K562 (cell line): Measurements from ENCODE around the gene HNRNPK. TPM values are rescaled to one million over a fixed set of nuclear protein-coding genes. Genes with fewer than 3 reads are reported as not detected.
A peak's percentile ranks its signal among the peaks of the same experiment; 100 is the strongest.

Source experiments
- BRD9 ChIP-seq: fragments of 450-650 bp; IDR thresholded peaks from 2 replicates; pipeline ENCODE4 v1.6.1; 2018; ENCODE audit warnings: low read depth; ENCODE audit not compliant: partially characterized antibody
- CCNT2 ChIP-seq: IDR thresholded peaks from 2 replicates; pipeline ENCODE4 v1.6.1; 2011; ENCODE audit warnings: borderline replicate concordance, low read depth, mild to moderate bottlenecking, moderate library complexity, mixed read lengths, low read length; ENCODE audit not compliant: insufficient read length; ENCODE audit errors: extremely low read depth
- CLOCK ChIP-seq: fragments of 250-450 bp; sonication (Bioruptor Pico); IDR thresholded peaks from 2 replicates; pipeline ENCODE4 v1.4.0; 2020; ENCODE audit warnings: mild to moderate bottlenecking, moderate library complexity, borderline replicate concordance
- DPF2 ChIP-seq: fragments of 450-650 bp; IDR thresholded peaks from 2 replicates; pipeline ENCODE4 v1.6.1; 2016
- E2F4 ChIP-seq: sonication (generic); formaldehyde crosslinking; IDR thresholded peaks from 2 replicates; pipeline ENCODE4 v1.8.0; 2022; ENCODE audit warnings: mild to moderate bottlenecking, low read depth, missing genetic modification reagents
- GABPB2 ChIP-seq: fragments of 250-450 bp; sonication (Bioruptor Pico); conservative IDR thresholded peaks from 2 replicates; pipeline ENCODE4 v1.5.1; 2021; ENCODE audit warnings: mild to moderate bottlenecking
- HBP1 ChIP-seq: fragments of 450-650 bp; formaldehyde crosslinking; IDR thresholded peaks from 2 replicates; pipeline ENCODE4 v1.4.0; 2022; ENCODE audit warnings: missing genetic modification characterization
- JUN ChIP-seq, 2 experiments: sonication (generic) in 1 of 2; formaldehyde crosslinking in 1 of 2; IDR thresholded peaks; 2 replicates each; pipeline versions ENCODE4 v1.6.1 to v1.8.0; 2012 to 2022; ENCODE audit warnings: borderline replicate concordance in 2 of 2, mild to moderate bottlenecking in 2 of 2, improper control_type of control experiment in 1 of 2, low read depth in 1 of 2, low read length in 1 of 2, missing genetic modification reagents in 1 of 2
- NEUROD1 ChIP-seq: fragments of 150-350 bp; IDR thresholded peaks from 2 replicates; pipeline ENCODE4 v1.6.1; 2014; ENCODE audit warnings: borderline replicate concordance, low read length, low read depth; ENCODE audit not compliant: partially characterized antibody
- RNF219 ChIP-seq: fragments of 250-450 bp; sonication (Bioruptor Pico); IDR thresholded peaks from 2 replicates; pipeline ENCODE4 v1.5.0; 2022; ENCODE audit warnings: mild to moderate bottlenecking
- ZC3H8 ChIP-seq: fragments of 450-650 bp; IDR thresholded peaks from 2 replicates; pipeline ENCODE4 v1.6.1; 2017
- ZFP30 ChIP-seq: fragments of 250-450 bp; sonication (Bioruptor Pico); IDR thresholded peaks from 2 replicates; pipeline ENCODE4 v1.8.0; 2022; ENCODE audit warnings: moderate library complexity, mild to moderate bottlenecking, inconsistent platforms, borderline replicate concordance
- ZNF12 ChIP-seq: sonication (generic); formaldehyde crosslinking; IDR thresholded peaks from 2 replicates; pipeline ENCODE4 v1.4.0; 2020; ENCODE audit warnings: mild to moderate bottlenecking, missing genetic modification reagents
- ZNF224 ChIP-seq: sonication (generic); formaldehyde crosslinking; IDR thresholded peaks from 2 replicates; pipeline ENCODE4 v1.8.0; 2022; ENCODE audit warnings: mild to moderate bottlenecking, missing genetic modification reagents
- ZNF347 ChIP-seq: fragments of 450-650 bp; formaldehyde crosslinking; IDR thresholded peaks from 2 replicates; pipeline ENCODE4 v1.4.0; 2020; ENCODE audit warnings: low read depth, mild to moderate bottlenecking, moderate library complexity
- ZNF77 ChIP-seq: fragments of 250-450 bp; sonication (Bioruptor Pico); IDR thresholded peaks from 2 replicates; pipeline ENCODE4 v1.5.0; 2020
- polyA plus RNA-seq, 8 experiments: library from polyadenylated mRNA; depleted of rRNA in 4 of 8; stranded (reverse) in 5 of 8; unstranded in 3 of 8; fragments of >200 nt; fragmentation: Nextera tagmentation in 2 of 8; fragmentation: Illumina TruSeq in 1 of 8; extraction: Ambion mirVana in 2 of 8; extraction: Trizol in 1 of 8; gene quantifications; 2 replicates each; pipeline versions ENCODE4 v1.2.1 to v1.2.3, GENCODE V29; 2011 to 2014; ENCODE audit warnings: inconsistent platforms in 1 of 8, missing spikeins in 1 of 8
- total RNA-seq, 7 experiments: library from RNA; depleted of rRNA in 6 of 7; stranded (reverse); fragments of >200 nt in 6 of 7; fragmentation: Illumina TruSeq in 2 of 7; extraction: Trizol in 2 of 7; gene quantifications; 2 replicates each; pipeline versions ENCODE4 v1.2.1 to v1.2.3, GENCODE V29; 2011 to 2021; ENCODE audit warnings: low replicate concordance in 1 of 7
- TF ChIP-seq, protein P1 (sequence below): fragments of 200-800 bp; sonication (Bioruptor generic); IDR thresholded peaks from 2 replicates; pipeline ENCODE4 v1.6.1; 2017; ENCODE audit warnings: missing genetic modification characterization, missing compliant biosample characterization

The HNRNPK gene
- total and polyA plus RNA-seq, 9 of the 15 experiments (the other 6 are each of a cell fraction or from before 2014, with no cell fraction given) = 224 to 883 (median 618) TPM

- TF ChIP-seq CLOCK (CRISPR knock-in tag) = no peak
- TF ChIP-seq RNF219 (CRISPR knock-in tag) = no peak
- TF ChIP-seq HBP1 (CRISPR knock-in tag) = no peak
- TF ChIP-seq ZNF347 (CRISPR knock-in tag) = no peak
- no peak for TF ChIP-seq GABPB2
- TF ChIP-seq ZC3H8 = no peak
- TF ChIP-seq NEUROD1 = no peak
- TF ChIP-seq CCNT2 = no peak
- no peak for TF ChIP-seq JUN (IDR thresholded peaks at IDR 0.05; ENCODE audit: borderline replicate concordance, low read depth, low read length)
- no peak for TF ChIP-seq JUN (CRISPR knock-in tag; IDR thresholded peaks at IDR 0.05; ENCODE audit: borderline replicate concordance)
- TF ChIP-seq, protein P1, sequence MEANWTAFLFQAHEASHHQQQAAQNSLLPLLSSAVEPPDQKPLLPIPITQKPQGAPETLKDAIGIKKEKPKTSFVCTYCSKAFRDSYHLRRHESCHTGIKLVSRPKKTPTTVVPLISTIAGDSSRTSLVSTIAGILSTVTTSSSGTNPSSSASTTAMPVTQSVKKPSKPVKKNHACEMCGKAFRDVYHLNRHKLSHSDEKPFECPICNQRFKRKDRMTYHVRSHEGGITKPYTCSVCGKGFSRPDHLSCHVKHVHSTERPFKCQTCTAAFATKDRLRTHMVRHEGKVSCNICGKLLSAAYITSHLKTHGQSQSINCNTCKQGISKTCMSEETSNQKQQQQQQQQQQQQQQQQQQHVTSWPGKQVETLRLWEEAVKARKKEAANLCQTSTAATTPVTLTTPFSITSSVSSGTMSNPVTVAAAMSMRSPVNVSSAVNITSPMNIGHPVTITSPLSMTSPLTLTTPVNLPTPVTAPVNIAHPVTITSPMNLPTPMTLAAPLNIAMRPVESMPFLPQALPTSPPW (CRISPR knock-in tag) = 0 out of 2 replicates have a peak, but pooled peaks have one; percentile 15
- no peak for TF ChIP-seq ZFP30
- TF ChIP-seq ZNF12 (CRISPR knock-in tag) = no peak
- TF ChIP-seq E2F4 (CRISPR knock-in tag) = no peak
- TF ChIP-seq BRD9 = no peak
- no peak for TF ChIP-seq ZNF224 (CRISPR knock-in tag)
- TF ChIP-seq ZNF77 (CRISPR knock-in tag) = no peak
- TF ChIP-seq DPF2 = peak; percentile 80
Observed at GRCh38 chr9:83986765-83987401, 6.9 kb upstream of the HNRNPK start (continued).
